Measurements from ENCODE around the gene GGA3. TPM values are rescaled to one million over a fixed set of nuclear protein-coding genes. Genes with fewer than 3 reads are reported as not detected.

Gene GGA3
- polyA plus RNA-seq, 1 experiment = 25.0 TPM

DNA sequence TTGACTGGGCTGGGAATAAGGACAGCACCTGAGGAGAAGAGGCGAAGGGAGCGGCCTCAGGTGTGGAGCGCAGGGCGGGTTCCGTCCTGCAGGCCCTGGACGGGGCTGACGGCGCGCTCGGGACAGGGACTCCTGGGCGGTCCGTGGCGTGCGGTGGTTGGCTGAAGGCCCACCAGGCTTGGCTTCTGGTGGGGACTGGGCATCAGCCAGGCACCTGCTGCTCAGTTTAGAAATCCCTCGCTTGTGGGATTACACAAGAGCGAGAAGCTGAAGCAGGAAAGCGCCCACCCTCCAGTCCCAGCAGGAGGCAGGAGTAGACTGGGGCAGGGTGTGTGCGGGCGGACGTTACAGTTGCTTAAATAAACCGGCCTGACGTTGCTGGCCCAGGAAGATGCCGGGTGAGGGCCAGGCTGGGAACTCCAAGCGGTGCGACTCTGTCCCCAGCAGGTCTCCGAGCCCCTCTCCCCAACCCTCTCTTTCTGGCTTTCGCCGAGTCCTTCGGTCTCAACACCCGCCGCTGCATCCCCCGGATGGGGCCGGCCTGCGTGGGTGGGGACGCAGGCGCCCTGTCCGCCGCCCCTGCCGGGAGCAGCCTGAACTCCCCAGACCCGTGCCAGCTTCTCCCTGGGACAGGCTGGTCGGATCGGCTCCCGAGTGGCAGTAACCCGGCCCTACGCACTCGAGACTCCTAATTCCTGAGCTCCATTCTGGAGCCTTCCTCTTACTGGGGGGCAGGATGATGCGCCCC is 9.0 kb upstream of the GGA3 start:
- peak overlapping the region; percentile 78 for H3K4me3 ChIP-seq (ENCODE audit: low read depth, low read length)
- peak overlapping the region; percentile 57 for H3K27ac ChIP-seq (ENCODE audit: low read depth, low read length)
- ChIA-PET CTCF (interaction anchor here (0.5 to 4.5 kb wide), 47 partner anchors 9 to 309 kb away, joined by 3 to 70 read pairs (median 4); partner anchors contain the start of genes GGA3, GRB2, MRPS7 and SLC25A19), POLR2A (interaction anchor here (0.6 to 3.1 kb wide), 9 partner anchors 9 to 612 kb away, joined by 3 to 29 read pairs (median 4); partner anchors contain the start of genes GGA3, GRB2, MRPS7 and NUP85)
- H3K9me3 ChIP-seq (ENCODE audit: control insufficient read depth, insufficient read depth, low read length) = no peaks in the 10 kb centered on the region; the same call in 1 of the 2 replicates
- no peak for DNase-seq (ENCODE audit: low read depth, low spot score)
- H3K27me3 ChIP-seq (ENCODE audit: control insufficient read depth, insufficient read depth, low read length) = no peaks in the 10 kb centered on the region
- TF ChIP-seq, protein P1, sequence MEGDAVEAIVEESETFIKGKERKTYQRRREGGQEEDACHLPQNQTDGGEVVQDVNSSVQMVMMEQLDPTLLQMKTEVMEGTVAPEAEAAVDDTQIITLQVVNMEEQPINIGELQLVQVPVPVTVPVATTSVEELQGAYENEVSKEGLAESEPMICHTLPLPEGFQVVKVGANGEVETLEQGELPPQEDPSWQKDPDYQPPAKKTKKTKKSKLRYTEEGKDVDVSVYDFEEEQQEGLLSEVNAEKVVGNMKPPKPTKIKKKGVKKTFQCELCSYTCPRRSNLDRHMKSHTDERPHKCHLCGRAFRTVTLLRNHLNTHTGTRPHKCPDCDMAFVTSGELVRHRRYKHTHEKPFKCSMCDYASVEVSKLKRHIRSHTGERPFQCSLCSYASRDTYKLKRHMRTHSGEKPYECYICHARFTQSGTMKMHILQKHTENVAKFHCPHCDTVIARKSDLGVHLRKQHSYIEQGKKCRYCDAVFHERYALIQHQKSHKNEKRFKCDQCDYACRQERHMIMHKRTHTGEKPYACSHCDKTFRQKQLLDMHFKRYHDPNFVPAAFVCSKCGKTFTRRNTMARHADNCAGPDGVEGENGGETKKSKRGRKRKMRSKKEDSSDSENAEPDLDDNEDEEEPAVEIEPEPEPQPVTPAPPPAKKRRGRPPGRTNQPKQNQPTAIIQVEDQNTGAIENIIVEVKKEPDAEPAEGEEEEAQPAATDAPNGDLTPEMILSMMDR (IDR thresholded peaks at IDR 0.05; ENCODE audit: low read depth, low read length) = peak; percentile 53

DNA sequence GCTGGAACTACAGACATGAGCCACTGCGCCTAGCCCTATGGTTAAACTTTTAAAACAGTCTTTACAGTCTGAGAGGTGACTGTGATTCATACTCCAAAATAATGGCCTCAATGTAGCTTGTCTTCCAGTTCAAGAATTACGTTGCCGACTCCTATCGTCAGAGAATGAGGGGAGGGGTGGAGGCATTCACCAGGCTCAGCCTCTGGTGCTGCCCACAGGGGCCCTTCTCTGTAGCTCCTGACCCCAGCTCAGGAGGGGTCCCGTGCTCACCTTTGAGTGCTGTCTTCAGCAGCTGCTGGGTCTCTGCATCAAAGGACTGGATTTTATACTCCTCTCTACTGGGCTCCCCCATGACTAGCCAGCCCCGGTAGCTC is 8.4 kb upstream of the GGA3 start:
- Histone ChIP-seq H3K9me3 (ENCODE audit: control insufficient read depth, insufficient read depth, low read length) (no peaks in the 10 kb centered on the region; the same call in 1 of the 2 replicates), H3K4me3 (ENCODE audit: low read depth, low read length) (peak overlapping the region; percentile 78), H3K27me3 (ENCODE audit: control insufficient read depth, insufficient read depth, low read length) (no peaks in the 10 kb centered on the region), H3K27ac (ENCODE audit: low read depth, low read length) (no peak overlapping the region)
- no peak for DNase-seq (ENCODE audit: low read depth, low spot score)
- CTCF ChIA-PET = interaction anchor here (0.5 to 4.5 kb wide), 9 partner anchors 9 to 146 kb away, joined by 3 to 70 read pairs (median 4); partner anchors contain the start of genes GGA3 and MRPS7
- POLR2A ChIA-PET = interaction anchor here (1.3 to 3.1 kb wide), 3 partner anchors 8 to 163 kb away, joined by 6 to 29 read pairs (median 24); partner anchors contain the start of genes GGA3, MRPS7 and SLC25A19
- TF ChIP-seq, protein P1 (IDR thresholded peaks at IDR 0.05; ENCODE audit: low read depth, low read length) = no peak

DNA sequence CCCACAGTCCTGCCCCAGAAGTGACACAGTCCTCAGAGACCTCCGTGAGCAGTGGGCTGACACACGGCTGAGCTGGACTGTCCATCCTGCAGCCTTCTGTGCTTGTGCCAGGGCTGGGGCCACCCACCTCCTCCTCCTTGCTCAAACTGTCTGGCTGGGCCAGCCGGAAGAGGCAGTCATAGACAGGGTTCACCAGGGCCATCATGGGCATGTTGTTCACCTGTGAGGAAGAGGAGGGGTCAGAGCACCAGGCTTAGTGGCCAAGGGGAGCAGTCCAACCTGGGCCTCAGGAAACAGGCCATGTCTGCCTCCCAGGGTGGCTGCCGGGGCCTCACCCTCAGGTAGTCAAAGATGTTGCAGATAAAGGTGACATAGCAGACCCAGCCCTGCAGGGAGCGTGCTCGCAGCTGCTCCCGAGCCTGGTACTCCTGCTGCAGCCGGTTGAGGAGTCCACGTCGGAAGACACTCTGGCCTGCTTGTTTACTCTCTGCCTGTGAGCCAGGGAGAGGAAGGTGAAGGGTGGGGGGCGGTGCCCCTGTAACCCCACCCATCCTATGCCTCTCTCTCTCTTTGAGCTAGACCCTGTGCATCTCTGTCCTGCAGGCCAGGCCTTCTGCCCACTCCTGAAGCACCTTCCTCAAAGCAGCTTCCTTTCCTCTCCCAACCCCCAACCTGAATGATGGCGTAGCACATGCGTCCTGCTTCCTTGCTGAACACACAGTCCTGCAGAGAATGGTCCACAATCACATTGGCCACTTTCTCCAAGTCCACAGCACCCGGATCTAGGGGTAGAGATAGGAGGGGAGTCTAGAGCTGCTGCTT is 6.2 kb upstream of the GGA3 start:
- TF ChIP-seq, protein P1 (IDR thresholded peaks at IDR 0.05; ENCODE audit: low read depth, low read length) = no peak
- H3K9me3 ChIP-seq (ENCODE audit: control insufficient read depth, insufficient read depth, low read length) = no peaks in the 10 kb centered on the region; the same call in 1 of the 2 replicates
- no peak overlapping the region for H3K27ac ChIP-seq (ENCODE audit: low read depth, low read length)
- DNase-seq (ENCODE audit: low read depth, low spot score) = no peak
- CTCF ChIA-PET = interaction anchor here (4.5 kb wide), 1 partner anchor 146 kb away, joined by 31 read pairs; no protein-coding TSS in a partner anchor
- no peaks in the 10 kb centered on the region for H3K27me3 ChIP-seq (ENCODE audit: control insufficient read depth, insufficient read depth, low read length)
- no peak overlapping the region for H3K4me3 ChIP-seq (ENCODE audit: low read depth, low read length)
- POLR2A ChIA-PET = no interaction called here

DNA sequence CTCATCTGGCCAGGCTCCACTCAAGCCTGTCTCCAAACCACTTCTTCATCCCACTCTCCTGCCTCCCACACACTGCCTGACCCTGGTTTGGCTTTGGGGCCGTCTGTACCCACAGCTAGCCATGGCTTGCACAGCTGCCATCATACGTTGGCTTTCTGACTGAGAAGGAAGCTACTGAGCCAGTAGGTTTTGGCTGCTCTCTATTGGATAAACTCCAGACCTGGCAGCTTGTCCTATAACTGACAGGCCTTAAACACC is 5.7 kb upstream of the GGA3 start:
- DNase-seq (ENCODE audit: low read depth, low spot score) = no peak
- ChIA-PET CTCF (interaction anchor here (0.6 kb wide), 1 partner anchor 136 kb away, joined by 3 read pairs; no protein-coding TSS in a partner anchor), POLR2A (no interaction called here)
- Histone ChIP-seq H3K4me3 (ENCODE audit: low read depth, low read length) (no peak overlapping the region), H3K9me3 (ENCODE audit: control insufficient read depth, insufficient read depth, low read length) (no peaks in the 10 kb centered on the region; the same call in 1 of the 2 replicates), H3K27me3 (ENCODE audit: control insufficient read depth, insufficient read depth, low read length) (no peaks in the 10 kb centered on the region), H3K27ac (ENCODE audit: low read depth, low read length) (no peak overlapping the region)
- TF ChIP-seq, protein P1 (IDR thresholded peaks at IDR 0.05; ENCODE audit: low read depth, low read length) = no peak
